Cardiac muscle cell (in vitro differentiated cells and primary cell): ENCODE results near the gene MACROH2A1. TPM values are rescaled to one million over a fixed set of nuclear protein-coding genes. Genes with fewer than 3 reads are reported as not detected.

Source experiments
- DNase-seq, 2 donors: peaks; one replicate each; pipeline versions ENCODE4 v3.0.0 to v3.0.0-alpha.2; 2010 to 2017; ENCODE audit warnings: low read depth in 1 of 2, low spot score in 1 of 2
- H3K27ac ChIP-seq: fragments of 200-600 bp; sonication (generic); 2 replicates; pipeline ENCODE4 v1.5.1; 2016
- H3K27me3 ChIP-seq: fragments of 200-600 bp; sonication (generic); 2 replicates; pipeline ENCODE4 v1.6.0; 2016; ENCODE audit warnings: control low read depth
- H3K36me3 ChIP-seq: fragments of 200-600 bp; sonication (generic); 2 replicates; pipeline ENCODE4 v1.5.1; 2016; ENCODE audit warnings: control low read depth
- H3K4me1 ChIP-seq: fragments of 200-600 bp; sonication (generic); 2 replicates; pipeline ENCODE4 v1.8.1; 2017; ENCODE audit warnings: low read depth, mild to moderate bottlenecking, mixed run types
- H3K4me3 ChIP-seq: fragments of 200-600 bp; sonication (generic); 2 replicates; pipeline ENCODE4 v1.5.1; 2016; ENCODE audit warnings: mild to moderate bottlenecking
- H3K9me3 ChIP-seq: fragments of 200-600 bp; sonication (generic); 2 replicates; pipeline ENCODE4 v1.5.1; 2017; ENCODE audit warnings: low read depth, mild to moderate bottlenecking, control low read depth
- CTCF ChIP-seq: IDR thresholded peaks from 2 replicates; pipeline ENCODE4 v1.5.1; 2012; ENCODE audit warnings: low read depth, mild to moderate bottlenecking, low read length
- polyA plus RNA-seq: library from polyadenylated mRNA; unstranded; fragments of >200 nt; fragmentation: Nextera tagmentation; extraction: Ambion mirVana; gene quantifications from 2 replicates; pipeline ENCODE4 v1.2.1, GENCODE V29; 2016
- total RNA-seq: library from RNA; depleted of rRNA; stranded (reverse); fragments of >200 nt; gene quantifications from 2 replicates; pipeline ENCODE4 v1.2.3, GENCODE V29; 2016

MACROH2A1 gene
- total and polyA plus RNA-seq, 2 experiments from 2014 or later, result 386 to 644 TPM

- Histone ChIP-seq H3K4me1 (peaks cover 11% of the 10 kb centered on the region), H3K9me3 (no peaks in the 10 kb centered on the region), H3K27me3 (no peaks in the 10 kb centered on the region), H3K4me3 (no peak overlapping the region), H3K36me3 (peaks cover 12% of the 10 kb centered on the region), H3K27ac (no peak overlapping the region)
- DNase-seq, result no peak
- no peak for TF ChIP-seq CTCF
These were observed 26.2 kb downstream of the MACROH2A1 start for GRCh38 chr5:135372654-135373381.

- no peak for TF ChIP-seq CTCF
- H3K4me3 ChIP-seq, result no peak overlapping the region
- H3K27me3 ChIP-seq, result no peaks in the 10 kb centered on the region
- peaks cover under 1% of the 10 kb centered on the region for H3K4me1 ChIP-seq
- H3K9me3 ChIP-seq, result no peaks in the 10 kb centered on the region
- H3K27ac ChIP-seq, result no peak overlapping the region
- peaks cover 16% of the 10 kb centered on the region for H3K36me3 ChIP-seq
- DNase-seq, result no peak
These were observed 27.3 kb downstream of the MACROH2A1 start for GRCh38 chr5:135371622-135372232.

GRCh38 chr5:135369952-135370351, 29.1 kb downstream of the MACROH2A1 start:
- no peak for DNase-seq
- H3K36me3 ChIP-seq, result peaks cover 13% of the 10 kb centered on the region
- no peaks in the 10 kb centered on the region for H3K9me3 ChIP-seq
- TF ChIP-seq CTCF, result no peak
- H3K27ac ChIP-seq, result no peak overlapping the region
- no peaks in the 10 kb centered on the region for H3K4me1 ChIP-seq
- H3K27me3 ChIP-seq, result no peaks in the 10 kb centered on the region
- H3K4me3 ChIP-seq, result no peak overlapping the region

GRCh38 chr5:135367554-135367953, 31.5 kb downstream of the MACROH2A1 start:
- DNase-seq, result no peak
- no peak for TF ChIP-seq CTCF
- Histone ChIP-seq H3K9me3 (no peaks in the 10 kb centered on the region), H3K4me1 (no peaks in the 10 kb centered on the region), H3K27ac (no peak overlapping the region), H3K27me3 (no peaks in the 10 kb centered on the region), H3K36me3 (peaks cover 28% of the 10 kb centered on the region), H3K4me3 (no peak overlapping the region)

- Histone ChIP-seq H3K4me3 (no peak overlapping the region), H3K27ac (no peak overlapping the region), H3K4me1 (no peaks in the 10 kb centered on the region), H3K9me3 (no peaks in the 10 kb centered on the region), H3K36me3 (peaks cover 33% of the 10 kb centered on the region), H3K27me3 (no peaks in the 10 kb centered on the region)
- no peak for TF ChIP-seq CTCF
- DNase-seq, result no peak
These were observed 32.0 kb downstream of the MACROH2A1 start for GRCh38 chr5:135367076-135367475.
